ENCODE data around the gene CRYBG1.

GRCh38 chr6:106316375-106316766 is 44.1 kb upstream of the CRYBG1 start:
- no peak for TF ChIP-seq CTCF (IDR thresholded peaks at IDR 0.05; ENCODE audit: low read length)
- no peak for TF ChIP-seq EZH2phosphoT487 (IDR thresholded peaks at IDR 0.05; ENCODE audit: low read length)
- no peak for TF ChIP-seq EZH2 (optimal IDR thresholded peaks at IDR 0.05; ENCODE audit: low read depth, low read length)
